Bronchial epithelial cell (primary cell): Measurements from ENCODE around the gene FRMD4A. TPM values are rescaled to one million over a fixed set of nuclear protein-coding genes. Genes with fewer than 3 reads are reported as not detected.
A peak's percentile ranks its signal among the peaks of the same experiment; 100 is the strongest.

Experiments used
- DNase-seq: peaks from one replicate; pipeline ENCODE4 v3.0.0-alpha.2; 2010; ENCODE audit warnings: low read depth
- FAIRE-seq: peaks from 2 replicates; lab custom pipeline; 2011; peaks lifted over from hg19 to GRCh38; lab: Jason Lieb, UNC
- H3K27me3 ChIP-seq: 2 replicates; pipeline ENCODE4 v1.5.1; 2011; ENCODE audit warnings: low read length; ENCODE audit not compliant: control insufficient read depth, insufficient read depth
- H3K36me3 ChIP-seq: 2 replicates; pipeline ENCODE4 v1.5.1; 2011; ENCODE audit warnings: low read length; ENCODE audit not compliant: control insufficient read depth, insufficient read depth
- H3K4me3 ChIP-seq: 2 replicates; pipeline ENCODE4 v1.5.1; 2011; ENCODE audit warnings: mild to moderate bottlenecking, low read depth, low read length, control low read depth
- total RNA-seq: library from RNA; depleted of rRNA; stranded (reverse); fragments of >200 nt; gene quantifications from 2 replicates; pipeline ENCODE4 v1.2.1, GENCODE V29; 2014
- TF ChIP-seq, protein P1 (sequence below): IDR thresholded peaks from 2 replicates; pipeline ENCODE4 v1.5.1; 2011; ENCODE audit warnings: mild to moderate bottlenecking, moderate library complexity, low read length, control low read depth, inconsistent platforms; ENCODE audit not compliant: insufficient read depth, severe bottlenecking

The FRMD4A gene
- total RNA-seq, 1 donor from 2014 or later: 3.2 TPM

DNA sequence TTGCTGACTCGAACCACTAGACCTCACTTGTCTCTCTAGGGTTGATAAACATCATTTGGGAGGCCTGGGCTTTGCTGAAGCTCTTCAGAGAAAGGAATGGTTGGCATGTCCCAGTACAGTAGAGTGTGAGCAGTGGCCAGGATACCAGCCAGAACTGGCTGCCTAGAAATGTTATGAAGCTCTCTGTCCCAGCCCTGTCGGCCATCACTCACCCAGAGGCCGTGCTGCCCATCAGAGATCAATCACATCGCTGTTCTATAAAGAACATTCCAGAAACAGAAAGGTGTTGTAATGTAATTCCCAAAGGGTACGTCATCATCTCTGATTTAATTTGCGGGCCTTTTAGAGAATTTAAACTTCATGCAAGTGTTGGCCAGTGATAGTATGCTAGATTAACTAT, 632.5 kb downstream of the FRMD4A start:
- DNase-seq (no peak), FAIRE-seq (no peak)
- TF ChIP-seq, protein P1, sequence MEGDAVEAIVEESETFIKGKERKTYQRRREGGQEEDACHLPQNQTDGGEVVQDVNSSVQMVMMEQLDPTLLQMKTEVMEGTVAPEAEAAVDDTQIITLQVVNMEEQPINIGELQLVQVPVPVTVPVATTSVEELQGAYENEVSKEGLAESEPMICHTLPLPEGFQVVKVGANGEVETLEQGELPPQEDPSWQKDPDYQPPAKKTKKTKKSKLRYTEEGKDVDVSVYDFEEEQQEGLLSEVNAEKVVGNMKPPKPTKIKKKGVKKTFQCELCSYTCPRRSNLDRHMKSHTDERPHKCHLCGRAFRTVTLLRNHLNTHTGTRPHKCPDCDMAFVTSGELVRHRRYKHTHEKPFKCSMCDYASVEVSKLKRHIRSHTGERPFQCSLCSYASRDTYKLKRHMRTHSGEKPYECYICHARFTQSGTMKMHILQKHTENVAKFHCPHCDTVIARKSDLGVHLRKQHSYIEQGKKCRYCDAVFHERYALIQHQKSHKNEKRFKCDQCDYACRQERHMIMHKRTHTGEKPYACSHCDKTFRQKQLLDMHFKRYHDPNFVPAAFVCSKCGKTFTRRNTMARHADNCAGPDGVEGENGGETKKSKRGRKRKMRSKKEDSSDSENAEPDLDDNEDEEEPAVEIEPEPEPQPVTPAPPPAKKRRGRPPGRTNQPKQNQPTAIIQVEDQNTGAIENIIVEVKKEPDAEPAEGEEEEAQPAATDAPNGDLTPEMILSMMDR: no peak
- Histone ChIP-seq H3K36me3 (peaks cover 12% of the 10 kb centered on the region), H3K27me3 (no peaks in the 10 kb centered on the region), H3K4me3 (no peak overlapping the region)

DNA sequence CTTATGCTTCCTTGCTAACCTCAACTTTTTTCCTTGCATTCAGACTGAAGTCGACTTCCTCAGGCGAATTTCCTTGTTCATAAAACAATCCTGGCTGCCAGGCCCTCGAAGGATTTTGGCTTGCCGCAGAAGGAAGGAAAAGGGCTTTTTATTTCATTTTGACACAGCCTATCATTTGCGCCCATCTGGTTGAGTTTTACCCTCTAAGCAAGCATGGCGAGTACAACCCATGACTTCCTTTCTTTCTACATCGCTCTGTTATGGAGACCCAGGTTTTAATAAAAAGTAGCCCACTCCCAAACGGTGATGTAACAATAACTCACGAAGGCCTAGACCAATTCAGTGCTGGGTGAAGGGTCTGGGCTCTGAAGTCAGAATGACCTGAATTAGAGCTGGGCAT, 634.7 kb downstream of the FRMD4A start:
- peaks cover 12% of the 10 kb centered on the region for H3K36me3 ChIP-seq
- H3K27me3 ChIP-seq: no peaks in the 10 kb centered on the region
- DNase-seq (no peak), FAIRE-seq (no peak)
- H3K4me3 ChIP-seq: no peak overlapping the region
- TF ChIP-seq, protein P1: no peak

DNA sequence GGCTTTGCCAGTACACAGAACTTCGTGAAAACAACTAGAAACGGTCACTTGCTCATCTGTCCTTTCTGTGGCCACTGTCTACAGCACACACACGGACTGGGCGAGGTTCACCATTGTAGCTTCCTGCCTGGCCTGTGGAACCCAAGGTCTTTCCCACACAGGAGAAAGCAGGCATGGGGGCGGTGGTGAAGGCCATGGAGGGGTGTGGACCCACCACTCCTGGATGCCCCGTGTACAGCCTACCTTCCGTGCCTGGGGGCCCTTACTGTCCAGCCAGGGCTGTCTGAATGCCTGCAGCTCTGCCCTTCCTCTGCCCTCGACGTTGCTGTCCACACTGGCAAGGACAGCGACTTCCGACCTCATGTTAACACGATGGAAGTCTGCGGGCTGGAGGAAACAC, 635.1 kb downstream of the FRMD4A start:
- TF ChIP-seq, protein P1: no peak
- DNase-seq: no peak
- Histone ChIP-seq H3K27me3 (no peaks in the 10 kb centered on the region), H3K36me3 (peaks cover 12% of the 10 kb centered on the region), H3K4me3 (no peak overlapping the region)
- no peak for FAIRE-seq

DNA sequence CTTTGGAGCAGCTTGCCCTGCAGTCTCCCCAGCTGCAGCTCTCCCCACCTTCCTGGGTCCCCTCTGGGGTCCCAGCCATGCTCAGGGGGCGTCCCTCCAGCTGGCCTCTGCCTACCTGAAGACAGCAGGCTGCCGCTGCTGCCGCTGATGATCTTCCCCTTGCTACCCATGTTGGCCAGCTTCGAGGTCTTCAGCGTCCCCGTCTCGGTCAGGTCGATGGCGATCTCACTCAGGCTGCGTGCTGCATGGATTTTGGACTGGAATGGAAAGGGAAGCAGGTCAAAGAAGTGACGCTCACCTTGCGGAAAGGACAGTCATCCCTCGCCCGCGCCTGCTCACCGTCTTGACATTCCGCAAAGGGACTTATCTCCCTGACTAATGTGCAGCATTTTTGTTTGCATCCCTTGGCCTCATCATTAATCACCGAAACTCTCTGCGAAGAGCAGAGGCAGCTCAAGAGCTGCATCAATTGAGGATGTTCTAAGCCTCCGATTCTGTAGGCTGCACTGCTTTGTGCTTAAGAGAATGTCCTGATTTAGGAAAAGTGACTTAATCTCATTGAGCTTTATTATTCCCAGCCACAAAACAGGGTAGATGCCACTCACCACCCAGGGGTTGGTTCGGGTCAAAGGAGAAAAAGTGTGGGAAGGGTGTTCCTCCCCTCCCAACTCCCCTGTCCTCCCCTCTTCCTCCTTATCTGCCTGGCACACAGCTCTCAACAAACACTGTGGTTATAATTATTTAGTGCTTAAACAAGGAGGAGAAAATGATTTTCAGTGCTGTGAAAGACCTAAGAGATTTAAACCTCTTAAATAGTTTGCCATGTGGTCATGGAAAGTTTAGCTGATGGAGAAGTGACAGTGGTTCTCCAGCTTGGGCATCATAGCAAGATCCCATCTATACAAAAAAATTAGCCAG, 636.7 kb downstream of the FRMD4A start:
- FAIRE-seq (no peak), DNase-seq (no peak)
- peaks cover 12% of the 10 kb centered on the region for H3K36me3 ChIP-seq

DNA sequence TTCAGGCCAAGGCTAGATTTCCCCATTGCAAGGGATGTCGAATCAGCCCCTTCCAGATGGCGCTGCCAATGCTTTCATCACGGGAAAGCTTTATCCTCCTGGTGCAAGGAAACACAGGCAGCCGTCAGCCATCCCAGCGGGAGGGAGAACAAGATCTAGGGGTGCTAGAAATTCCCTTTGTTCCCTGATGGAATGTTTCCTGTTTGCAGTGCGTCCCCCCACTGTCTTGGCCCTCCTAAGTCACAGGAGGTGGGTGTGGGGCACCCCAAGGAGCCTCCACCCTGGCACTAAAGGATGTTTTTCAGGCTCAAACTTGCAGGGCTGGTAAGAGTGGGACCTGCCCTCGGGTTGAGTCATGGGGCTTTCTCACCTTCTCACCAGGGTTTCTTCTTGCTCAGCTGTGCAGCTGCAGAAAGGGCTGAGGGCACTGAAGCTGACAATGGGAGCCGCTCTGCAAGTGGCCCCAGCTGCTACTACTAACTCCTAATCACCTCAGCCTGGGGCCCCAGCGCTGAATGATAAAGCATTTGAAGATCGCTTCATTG, 640.4 kb downstream of the FRMD4A start:
- FAIRE-seq (no peak), DNase-seq (peak; percentile 93)
- Histone ChIP-seq H3K27me3 (no peaks in the 10 kb centered on the region), H3K36me3 (peaks cover 9% of the 10 kb centered on the region), H3K4me3 (no peak overlapping the region)
- TF ChIP-seq, protein P1: no peak

More for the DNA sequence above, 636.7 kb downstream of the FRMD4A start:
- Histone ChIP-seq H3K4me3 (no peak overlapping the region), H3K27me3 (no peaks in the 10 kb centered on the region)
- TF ChIP-seq, protein P1: no peak
